Ishikawa (cell line): ENCODE measurements around the gene FOXP1.

Experiments used
- CEBPB ChIP-seq: IDR thresholded peaks from 2 replicates; pipeline ENCODE4 v1.6.1; 2012
- CREB1 ChIP-seq: IDR thresholded peaks from 2 replicates; pipeline ENCODE4 v1.6.1; 2012; ENCODE audit warnings: low read depth
- EP300 ChIP-seq: IDR thresholded peaks from 2 replicates; pipeline ENCODE4 v1.6.1; 2012; ENCODE audit warnings: borderline replicate concordance
- FOXM1 ChIP-seq: IDR thresholded peaks from 2 replicates; pipeline ENCODE4 v1.6.1; 2012; ENCODE audit warnings: low read depth, borderline replicate concordance
- TCF12 ChIP-seq: IDR thresholded peaks from 2 replicates; pipeline ENCODE4 v1.6.1; 2012; ENCODE audit warnings: low read depth
- YY1 ChIP-seq: IDR thresholded peaks from 2 replicates; pipeline ENCODE4 v1.6.1; 2012; ENCODE audit warnings: low read depth

- TF ChIP-seq CEBPB (no peak), YY1 (no peak), CREB1 (no peak), FOXM1 (no peak), TCF12 (no peak), EP300 (no peak)
Observed at GRCh38 chr3:71090207-71090606, 493.3 kb downstream of the FOXP1 start.
